ENCODE data around the gene OGN. TPM values are rescaled to one million over a fixed set of nuclear protein-coding genes. Genes with fewer than 3 reads are reported as not detected.

Gene OGN
- total and polyA plus RNA-seq, 2 donors (not counting 1 experiment from before 2014, with no cell fraction given) = not detected

- 100% methylated on average over 1 of the region's 1 CpG for WGBS (ENCODE audit: insufficient coverage)
- Histone ChIP-seq H3K4me3 (ENCODE audit: control extremely low read depth in 1 of 5, extremely low read depth in 1 of 5, insufficient read depth in 1 of 5, low read depth in 2 of 5, low read length in 4 of 5) (no peak overlapping the region), H3K4me2 (replicated peaks; ENCODE audit: low read depth, low read length, poor library complexity, severe bottlenecking) (no peak overlapping the region), H4K20me1 (ENCODE audit: control insufficient read depth, insufficient read depth, low read length, poor library complexity, severe bottlenecking) (no peaks in the 10 kb centered on the region), H3K79me2 (ENCODE audit: control insufficient read depth, insufficient read depth, low read length) (no peaks in the 10 kb centered on the region), H3K27me3 (replicated peaks in 1 of 4; ENCODE audit: control extremely low read depth in 1 of 4, control insufficient read depth in 3 of 4, insufficient read depth in 4 of 4, low read length in 3 of 4) (no peaks in the 10 kb centered on the region), H3K27ac (ENCODE audit: low read length in 2 of 2) (no peak overlapping the region), H3K36me3 (replicated peaks in 1 of 2; ENCODE audit: control extremely low read depth in 1 of 2, control insufficient read depth in 1 of 2, extremely low read depth in 1 of 2, insufficient read depth in 2 of 2, low read length in 1 of 2) (no peaks in the 10 kb centered on the region), H2AFZ (ENCODE audit: insufficient read depth, low read depth, low read length, poor library complexity, severe bottlenecking) (no peak overlapping the region), H3K9ac (ENCODE audit: low read length) (no peak overlapping the region), H3K4me1 (ENCODE audit: control insufficient read depth in 2 of 2, insufficient read depth in 2 of 2, low read length in 2 of 2) (no peaks in the 10 kb centered on the region), H3K9me3 (ENCODE audit: control extremely low read depth in 1 of 3, control insufficient read depth in 2 of 3, insufficient read depth in 1 of 3, low read length in 2 of 3) (no peaks in the 10 kb centered on the region)
- TF ChIP-seq, protein P1, sequence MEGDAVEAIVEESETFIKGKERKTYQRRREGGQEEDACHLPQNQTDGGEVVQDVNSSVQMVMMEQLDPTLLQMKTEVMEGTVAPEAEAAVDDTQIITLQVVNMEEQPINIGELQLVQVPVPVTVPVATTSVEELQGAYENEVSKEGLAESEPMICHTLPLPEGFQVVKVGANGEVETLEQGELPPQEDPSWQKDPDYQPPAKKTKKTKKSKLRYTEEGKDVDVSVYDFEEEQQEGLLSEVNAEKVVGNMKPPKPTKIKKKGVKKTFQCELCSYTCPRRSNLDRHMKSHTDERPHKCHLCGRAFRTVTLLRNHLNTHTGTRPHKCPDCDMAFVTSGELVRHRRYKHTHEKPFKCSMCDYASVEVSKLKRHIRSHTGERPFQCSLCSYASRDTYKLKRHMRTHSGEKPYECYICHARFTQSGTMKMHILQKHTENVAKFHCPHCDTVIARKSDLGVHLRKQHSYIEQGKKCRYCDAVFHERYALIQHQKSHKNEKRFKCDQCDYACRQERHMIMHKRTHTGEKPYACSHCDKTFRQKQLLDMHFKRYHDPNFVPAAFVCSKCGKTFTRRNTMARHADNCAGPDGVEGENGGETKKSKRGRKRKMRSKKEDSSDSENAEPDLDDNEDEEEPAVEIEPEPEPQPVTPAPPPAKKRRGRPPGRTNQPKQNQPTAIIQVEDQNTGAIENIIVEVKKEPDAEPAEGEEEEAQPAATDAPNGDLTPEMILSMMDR (IDR thresholded peaks at IDR 0.05) = no peak
- TF ChIP-seq EZH2 (IDR thresholded peaks at IDR 0.05; ENCODE audit: borderline replicate concordance, insufficient read depth, low read depth, low read length, poor library complexity, severe bottlenecking) = no peak
- Mint-ChIP-seq H3K27ac (no peak overlapping the region), H3K9me3 (ENCODE audit: insufficient read depth) (no peaks in the 10 kb centered on the region), H3K4me3 (no peak overlapping the region), H3K4me1 (no peaks in the 10 kb centered on the region), H3K27me3 (no peaks in the 10 kb centered on the region)
- intact Hi-C loops (cut with micrococcal nuclease) = no loop called here
- DNase-seq (no peak), ATAC-seq (ENCODE audit: low read depth) (no peak)
- CTCF ChIA-PET = no interaction called here
- POLR2A ChIA-PET = no interaction called here
These were observed 8.8 kb downstream of the OGN start for GRCh38 chr9:92395617-92396016.

DNA sequence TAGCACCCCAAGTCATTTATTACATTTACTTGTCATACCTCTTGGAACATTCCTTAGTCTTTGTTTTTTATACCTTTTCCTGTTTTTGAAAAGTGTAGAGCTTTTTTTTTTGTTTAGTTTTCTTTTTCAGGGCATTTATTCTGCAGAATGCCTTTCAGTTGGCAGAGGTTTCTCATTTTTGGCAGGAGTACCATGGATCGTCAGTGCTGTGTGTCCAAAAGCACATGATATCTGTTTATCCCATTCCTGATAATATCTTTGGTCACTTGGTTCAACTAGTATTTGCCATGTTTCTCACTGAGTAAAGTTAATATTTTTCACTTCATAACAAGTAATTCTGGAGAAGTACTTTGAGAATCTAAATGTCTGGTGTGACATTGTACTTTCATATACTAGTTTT lies 10.7 kb downstream of the OGN start:
- Histone ChIP-seq H3K27ac (ENCODE audit: low read length in 2 of 2) (no peak overlapping the region), H3K9me3 (ENCODE audit: control extremely low read depth in 1 of 3, control insufficient read depth in 2 of 3, insufficient read depth in 1 of 3, low read length in 2 of 3) (no peaks in the 10 kb centered on the region), H3K79me2 (ENCODE audit: control insufficient read depth, insufficient read depth, low read length) (no peaks in the 10 kb centered on the region), H3K4me1 (ENCODE audit: control insufficient read depth in 2 of 2, insufficient read depth in 2 of 2, low read length in 2 of 2) (no peaks in the 10 kb centered on the region), H3K4me2 (replicated peaks; ENCODE audit: low read depth, low read length, poor library complexity, severe bottlenecking) (no peak overlapping the region), H3K36me3 (replicated peaks in 1 of 2; ENCODE audit: control extremely low read depth in 1 of 2, control insufficient read depth in 1 of 2, extremely low read depth in 1 of 2, insufficient read depth in 2 of 2, low read length in 1 of 2) (no peaks in the 10 kb centered on the region), H2AFZ (ENCODE audit: insufficient read depth, low read depth, low read length, poor library complexity, severe bottlenecking) (no peak overlapping the region), H3K9ac (ENCODE audit: low read length) (no peak overlapping the region), H3K4me3 (ENCODE audit: control extremely low read depth in 1 of 5, extremely low read depth in 1 of 5, insufficient read depth in 1 of 5, low read depth in 2 of 5, low read length in 4 of 5) (no peak overlapping the region), H4K20me1 (ENCODE audit: control insufficient read depth, insufficient read depth, low read length, poor library complexity, severe bottlenecking) (no peaks in the 10 kb centered on the region), H3K27me3 (replicated peaks in 1 of 4; ENCODE audit: control extremely low read depth in 1 of 4, control insufficient read depth in 3 of 4, insufficient read depth in 4 of 4, low read length in 3 of 4) (no peaks in the 10 kb centered on the region)
- Mint-ChIP-seq H3K4me1 (no peaks in the 10 kb centered on the region), H3K9me3 (ENCODE audit: insufficient read depth) (no peaks in the 10 kb centered on the region), H3K4me3 (no peak overlapping the region), H3K27ac (no peak overlapping the region), H3K27me3 (no peaks in the 10 kb centered on the region)
- WGBS (ENCODE audit: insufficient coverage) = no CpG with 5 or more reads among the region's 1 CpG
- no peak for DNase-seq
- ChIA-PET POLR2A (no interaction called here), CTCF (interaction anchor here (0.6 kb wide), 1 partner anchor 100 kb away, joined by 3 read pairs; no protein-coding TSS in a partner anchor)
- intact Hi-C loops (cut with micrococcal nuclease) = no loop called here
- no peak for TF ChIP-seq EZH2 (IDR thresholded peaks at IDR 0.05; ENCODE audit: borderline replicate concordance, insufficient read depth, low read depth, low read length, poor library complexity, severe bottlenecking)
- TF ChIP-seq, protein P1 (IDR thresholded peaks at IDR 0.05) = no peak
- ATAC-seq (ENCODE audit: low read depth) = no peak
